ENCODE data around the gene MINPP1. TPM values are rescaled to one million over a fixed set of nuclear protein-coding genes. Genes with fewer than 3 reads are reported as not detected.

The MINPP1 gene
- total RNA-seq, 1 donor from 2014 or later, result 13.1 TPM

Other genes starting within 250 kb of the MINPP1 start
- 2.4 and 3.2 TPM in 2 replicates for gene NUTM2D, start 147.1 kb upstream of the MINPP1 start, total RNA-seq
- 0.07 and 0.17 TPM in 2 replicates for gene PAPSS2, start 155.0 kb downstream of the MINPP1 start, total RNA-seq